ENCODE results near the gene MAL. TPM values are rescaled to one million over a fixed set of nuclear protein-coding genes. Genes with fewer than 3 reads are reported as not detected.
"Not testable (repeated sequence)": the region's sequence is repeated elsewhere in the genome, so short reads cannot be mapped to it uniquely, and the experiment has no call there.

Gene MAL
- total RNA-seq, 2 donors from 2014 or later, result not detected

DNA sequence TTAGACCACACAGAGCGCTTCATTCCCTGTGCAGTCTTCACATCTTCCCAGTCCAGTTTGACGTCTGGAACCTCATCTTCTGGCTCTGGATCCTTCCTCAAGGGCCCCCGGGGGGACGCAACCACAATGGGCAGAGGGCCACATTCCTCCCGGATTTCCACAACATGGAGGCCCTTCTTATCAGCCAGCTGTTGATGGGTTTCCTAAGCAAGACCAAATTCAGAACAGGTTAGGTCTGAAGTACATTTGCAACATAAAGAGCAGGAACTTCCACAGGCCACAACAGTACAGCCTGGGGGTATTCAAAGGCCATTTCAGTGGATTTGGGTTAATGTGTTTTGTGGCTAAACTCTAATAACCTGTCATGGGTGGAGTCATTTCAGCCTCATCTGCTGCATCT, 61.9 kb downstream of the MAL start:
- Histone ChIP-seq H3K27ac (no peak overlapping the region), H3K36me3 (peaks cover 52% of the 10 kb centered on the region), H3K9me3 (no peaks in the 10 kb centered on the region), H3K4me3 (no peak overlapping the region), H3K4me1 (ENCODE audit: control insufficient read depth in 1 of 2, low read depth in 2 of 2) (no peaks in the 10 kb centered on the region), H3K27me3 (replicated peaks; ENCODE audit: insufficient read depth) (no peaks in the 10 kb centered on the region)
- no peak for TF ChIP-seq CTCF (IDR thresholded peaks at IDR 0.05)
- DNase-seq (ENCODE audit: low spot score) (no peak), ATAC-seq (ENCODE audit: insufficient number of reproducible peaks, low FRiP score, low read depth) (no peak)

DNA sequence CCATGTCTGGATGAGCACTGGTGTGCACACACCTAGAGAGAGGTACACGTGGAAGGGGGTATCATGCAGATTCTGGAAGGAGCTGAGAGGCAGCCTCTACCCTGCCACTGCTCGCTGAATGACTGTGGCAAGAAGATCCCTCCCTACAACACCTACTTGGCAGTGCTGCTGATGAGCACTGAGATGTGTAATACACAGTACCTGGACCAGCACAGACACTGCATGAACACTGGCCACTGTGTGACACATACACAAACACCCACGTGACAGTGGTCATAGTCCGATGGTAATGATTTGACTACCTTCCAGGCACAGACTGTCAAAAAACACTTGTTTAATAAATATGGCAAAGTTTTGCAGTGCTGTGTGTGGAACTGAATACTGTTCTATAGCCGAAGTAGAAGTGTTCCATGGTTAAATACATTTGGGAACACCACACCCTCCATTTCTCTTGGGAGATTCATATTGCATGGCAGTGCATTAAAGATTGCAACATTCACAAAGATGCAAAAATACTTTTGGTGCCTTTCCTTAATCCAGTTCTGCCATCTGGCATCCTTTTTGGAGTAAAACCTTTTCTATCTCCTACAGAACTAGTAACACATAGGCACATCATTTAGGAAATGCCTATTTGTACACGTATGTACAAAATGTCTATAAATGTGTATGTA, 66.5 kb downstream of the MAL start:
- Histone ChIP-seq H3K4me1 (ENCODE audit: control insufficient read depth in 1 of 2, low read depth in 2 of 2) (no peaks in the 10 kb centered on the region), H3K9me3 (no peaks in the 10 kb centered on the region), H3K4me3 (no peak overlapping the region), H3K27me3 (replicated peaks; ENCODE audit: insufficient read depth) (no peaks in the 10 kb centered on the region), H3K36me3 (peaks cover 38% of the 10 kb centered on the region), H3K27ac (no peak overlapping the region)
- TF ChIP-seq CTCF (IDR thresholded peaks at IDR 0.05), result no peak
- ATAC-seq (ENCODE audit: insufficient number of reproducible peaks, low FRiP score, low read depth) (no peak), DNase-seq (ENCODE audit: low spot score) (no peak)

- ATAC-seq (ENCODE audit: insufficient number of reproducible peaks, low FRiP score, low read depth); H3K9me3 ChIP-seq; H3K27ac ChIP-seq; H3K27me3 ChIP-seq (replicated peaks; ENCODE audit: insufficient read depth); DNase-seq (ENCODE audit: low spot score); H3K4me3 ChIP-seq; H3K4me1 ChIP-seq (ENCODE audit: control insufficient read depth in 1 of 2, low read depth in 2 of 2): not testable (repeated sequence)
- peaks cover 49% of the 10 kb centered on the region for H3K36me3 ChIP-seq
These were observed 72.8 kb downstream of the MAL start for GRCh38 chr2:95098273-95098672.

GRCh38 chr2:95099910-95100309, 74.4 kb downstream of the MAL start:
- Histone ChIP-seq H3K9me3 (no peaks in the 10 kb centered on the region), H3K4me3 (no peak overlapping the region), H3K4me1 (ENCODE audit: control insufficient read depth in 1 of 2, low read depth in 2 of 2) (no peaks in the 10 kb centered on the region), H3K27ac (no peak overlapping the region), H3K36me3 (peaks cover 55% of the 10 kb centered on the region), H3K27me3 (replicated peaks; ENCODE audit: insufficient read depth) (no peaks in the 10 kb centered on the region)
- ATAC-seq (ENCODE audit: insufficient number of reproducible peaks, low FRiP score, low read depth) (no peak), DNase-seq (ENCODE audit: low spot score) (no peak)
- no peak for TF ChIP-seq CTCF (IDR thresholded peaks at IDR 0.05)

Other genes starting within 250 kb of the MAL start
- gene TEKT4, start 154.3 kb upstream of the MAL start, total RNA-seq, result not detected
- gene MRPS5, start 96.1 kb downstream of the MAL start, total RNA-seq, result 10 to 100 TPM; 35.3 to 44.8 TPM
- gene ZNF514, start 134.1 kb downstream of the MAL start, total RNA-seq, result 10 to 100 TPM; 13.3 to 22.3 TPM
- gene ZNF2, start 140.1 kb downstream of the MAL start, total RNA-seq, result 1 to 10 TPM; 2.0 to 2.3 TPM
- 10 to 100 TPM in 1 of 2 donors, 1 to 10 TPM in 1; 7.6 to 22.9 TPM for gene ZNF892, start 181.8 kb downstream of the MAL start, total RNA-seq
- 10 to 100 TPM in 1 of 2 donors, 1 to 10 TPM in 1; 3.5 to 10.0 TPM for gene PROM2, start 248.7 kb downstream of the MAL start, total RNA-seq

Data from thoracic aorta (tissue), 2 donors.